PC-9 (cell line): ENCODE measurements around the gene TRIM37. TPM values are rescaled to one million over a fixed set of nuclear protein-coding genes. Genes with fewer than 3 reads are reported as not detected.

Experiments used
- BruUV-seq: library from RNA; stranded (reverse); fragments of 400-500 nt; replicated peaks from 2 replicates; lab custom pipeline; 2021; lab: Mats Ljungman, UMichigan
- CTCF ChIA-PET: fragments of 300-600 bp; sonication (Branson Sonifier 250); formaldehyde crosslinking; loops from one replicate; lab custom pipeline; 2022; ENCODE audit warnings: antibody characterized with exemption; lab: Charles Lee
- POLR2A ChIA-PET: fragments of 300-600 bp; sonication (Branson Sonifier 250); formaldehyde crosslinking; loops from one replicate; lab custom pipeline; 2022; ENCODE audit warnings: antibody characterized with exemption; ENCODE audit not compliant: unreplicated experiment; lab: Charles Lee
- DNase-seq, 2 experiments: peaks; one replicate each; pipeline versions ENCODE4 v3.0.0 to v3.0.0-alpha.2; 2015 to 2022; ENCODE audit warnings: mixed read lengths in 1 of 2
- H2AFZ ChIP-seq: fragments of 200-600 bp; sonication (generic); 2 replicates; pipeline ENCODE4 v1.8.1; 2017; ENCODE audit warnings: antibody characterized with exemption
- H3F3A ChIP-seq: fragments of 200-600 bp; sonication (generic); 2 replicates; pipeline ENCODE4 v1.8.1; 2017; ENCODE audit warnings: antibody characterized with exemption, mild to moderate bottlenecking, low read depth; ENCODE audit not compliant: insufficient read depth
- H3K27ac ChIP-seq: fragments of 200-600 bp; sonication (generic); 2 replicates; pipeline ENCODE4 v1.6.1; 2016; ENCODE audit warnings: mixed run types
- H3K27me3 ChIP-seq: fragments of 200-600 bp; sonication (generic); 2 replicates; pipeline ENCODE4 v1.6.1; 2016; ENCODE audit warnings: low read depth, mixed run types; ENCODE audit not compliant: insufficient read depth
- H3K36me3 ChIP-seq: fragments of 200-600 bp; sonication (generic); 2 replicates; pipeline ENCODE4 v1.6.1; 2016; ENCODE audit warnings: low read depth, mixed run types
- H3K4me1 ChIP-seq: fragments of 200-600 bp; sonication (generic); replicated peaks from 2 replicates; pipeline ENCODE4 v1.6.1; 2016; ENCODE audit warnings: mixed run types; ENCODE audit not compliant: insufficient read depth
- H3K4me2 ChIP-seq: fragments of 200-600 bp; sonication (generic); 2 replicates; pipeline ENCODE4 v1.6.1; 2017; ENCODE audit warnings: mixed run types
- H3K4me3 ChIP-seq: fragments of 200-600 bp; sonication (generic); 2 replicates; pipeline ENCODE4 v1.6.1; 2016; ENCODE audit warnings: mixed run types
- H3K79me2 ChIP-seq: fragments of 200-600 bp; sonication (generic); 2 replicates; pipeline ENCODE4 v1.6.1; 2017; ENCODE audit warnings: low read depth, mixed run types
- H3K9me2 ChIP-seq: fragments of 200-600 bp; sonication (generic); 2 replicates; pipeline ENCODE4 v1.8.1; 2017; ENCODE audit warnings: mild to moderate bottlenecking; ENCODE audit not compliant: insufficient read depth
- H3K9me3 ChIP-seq: fragments of 200-600 bp; sonication (generic); 2 replicates; pipeline ENCODE4 v1.8.1; 2016; ENCODE audit warnings: low read depth; ENCODE audit not compliant: insufficient read depth
- H4K20me1 ChIP-seq: fragments of 200-600 bp; sonication (generic); 2 replicates; pipeline ENCODE4 v1.8.1; 2017; ENCODE audit not compliant: insufficient read depth
- EZH2 ChIP-seq: fragments of 200-600 bp; sonication (generic); IDR thresholded peaks from 2 replicates; pipeline ENCODE4 v1.8.0; 2017; ENCODE audit warnings: antibody characterized with exemption, low read depth
- intact Hi-C: fragments of 100-400 bp; cut with micrococcal nuclease; formaldehyde crosslinking; loops from one replicate; pipeline ENCODE4 v1.10.0; 2022; ENCODE audit not compliant: unreplicated experiment
- total RNA-seq: library from RNA; stranded (reverse); gene quantifications from 2 replicates; pipeline ENCODE4 v1.2.3, GENCODE V29; 2021
- TF ChIP-seq, protein P1 (sequence below): fragments of 200-600 bp; sonication (generic); conservative IDR thresholded peaks from 2 replicates; pipeline ENCODE4 v1.6.1; 2017; ENCODE audit warnings: mixed run types, antibody characterized with exemption, mild to moderate bottlenecking, moderate library complexity

The TRIM37 gene
- total RNA-seq, 1 experiment from 2014 or later = 24.6 TPM

DNA sequence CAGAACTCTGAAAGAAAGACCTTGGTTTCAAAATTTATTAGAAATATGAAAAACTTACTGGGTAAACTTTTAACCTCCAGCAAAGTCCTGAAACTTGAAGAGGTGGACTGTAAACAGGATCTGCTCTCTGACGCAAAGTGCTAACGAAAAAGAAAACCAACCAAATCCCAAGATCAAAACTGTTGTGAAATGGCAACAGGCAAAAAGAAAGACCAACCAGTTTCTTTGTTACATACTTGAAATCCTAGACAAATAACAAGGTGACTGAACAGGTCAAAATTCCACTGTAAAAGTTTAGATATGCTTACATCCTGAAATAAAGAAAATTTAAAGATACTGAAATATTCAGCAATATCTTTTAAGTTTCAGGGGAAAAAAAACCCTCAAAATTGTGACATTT, 44.2 kb downstream of the TRIM37 start:
- TF ChIP-seq EZH2 = no peak
- TF ChIP-seq, protein P1, sequence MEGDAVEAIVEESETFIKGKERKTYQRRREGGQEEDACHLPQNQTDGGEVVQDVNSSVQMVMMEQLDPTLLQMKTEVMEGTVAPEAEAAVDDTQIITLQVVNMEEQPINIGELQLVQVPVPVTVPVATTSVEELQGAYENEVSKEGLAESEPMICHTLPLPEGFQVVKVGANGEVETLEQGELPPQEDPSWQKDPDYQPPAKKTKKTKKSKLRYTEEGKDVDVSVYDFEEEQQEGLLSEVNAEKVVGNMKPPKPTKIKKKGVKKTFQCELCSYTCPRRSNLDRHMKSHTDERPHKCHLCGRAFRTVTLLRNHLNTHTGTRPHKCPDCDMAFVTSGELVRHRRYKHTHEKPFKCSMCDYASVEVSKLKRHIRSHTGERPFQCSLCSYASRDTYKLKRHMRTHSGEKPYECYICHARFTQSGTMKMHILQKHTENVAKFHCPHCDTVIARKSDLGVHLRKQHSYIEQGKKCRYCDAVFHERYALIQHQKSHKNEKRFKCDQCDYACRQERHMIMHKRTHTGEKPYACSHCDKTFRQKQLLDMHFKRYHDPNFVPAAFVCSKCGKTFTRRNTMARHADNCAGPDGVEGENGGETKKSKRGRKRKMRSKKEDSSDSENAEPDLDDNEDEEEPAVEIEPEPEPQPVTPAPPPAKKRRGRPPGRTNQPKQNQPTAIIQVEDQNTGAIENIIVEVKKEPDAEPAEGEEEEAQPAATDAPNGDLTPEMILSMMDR = no peak
- no peaks in the 10 kb centered on the region for H3K79me2 ChIP-seq
- CTCF ChIA-PET = no interaction called here
- no peaks in the 10 kb centered on the region for H3K4me1 ChIP-seq
- no peak overlapping the region for H3K27ac ChIP-seq
- H3K36me3 ChIP-seq = 0 out of 2 replicates have a peak, but pooled peaks cover 9% of the 10 kb centered on the region
- intact Hi-C loops = no loop called here
- POLR2A ChIA-PET = no interaction called here
- no peak overlapping the region for H2AFZ ChIP-seq
- H3K4me2 ChIP-seq = no peak overlapping the region
- no peaks in the 10 kb centered on the region; the same call in 1 of the 2 replicates for H3F3A ChIP-seq
- H3K4me3 ChIP-seq = no peak overlapping the region
- no peaks in the 10 kb centered on the region for H4K20me1 ChIP-seq
- no peaks in the 10 kb centered on the region for H3K9me2 ChIP-seq
- no peaks in the 10 kb centered on the region for H3K9me3 ChIP-seq
- no peaks in the 10 kb centered on the region for H3K27me3 ChIP-seq
- no peak for DNase-seq
- no TSS peak for BruUV-seq

DNA sequence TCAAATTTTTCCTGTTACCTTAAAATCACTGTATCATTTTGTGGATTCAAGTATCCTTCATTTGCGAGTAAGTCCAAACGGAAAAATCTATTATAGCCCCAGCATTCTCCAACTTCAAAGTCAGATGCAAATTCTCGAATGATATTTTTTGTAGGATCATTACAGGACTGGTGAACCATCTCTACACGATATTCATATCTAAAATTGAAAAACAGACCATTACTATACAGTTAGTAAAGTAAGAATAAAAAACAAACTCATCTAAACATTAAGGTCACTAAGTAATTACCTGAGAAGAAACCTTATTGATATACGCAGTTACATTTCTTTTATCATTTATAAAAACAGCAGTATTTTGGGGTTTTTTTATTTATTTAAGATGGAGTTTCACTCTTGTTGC, 49.8 kb downstream of the TRIM37 start:
- no peaks in the 10 kb centered on the region for H3K4me1 ChIP-seq
- H3K27me3 ChIP-seq = no peaks in the 10 kb centered on the region
- H3F3A ChIP-seq = peaks cover 3% of the 10 kb centered on the region; the same call in 1 of the 2 replicates
- H3K27ac ChIP-seq = no peak overlapping the region
- no peaks in the 10 kb centered on the region for H3K79me2 ChIP-seq
- BruUV-seq = no TSS peak
- H2AFZ ChIP-seq = no peak overlapping the region
- no peak for TF ChIP-seq EZH2
- TF ChIP-seq, protein P1 = no peak
- ChIA-PET POLR2A (no interaction called here), CTCF (interaction anchor here (0.6 kb wide), 1 partner anchor 38 kb away, joined by 3 read pairs; no protein-coding TSS in a partner anchor)
- intact Hi-C loops = no loop called here
- H3K4me3 ChIP-seq = no peak overlapping the region
- no peaks in the 10 kb centered on the region for H4K20me1 ChIP-seq
- H3K4me2 ChIP-seq = no peak overlapping the region
- 0 out of 2 replicates have a peak, but pooled peaks cover 6% of the 10 kb centered on the region for H3K36me3 ChIP-seq
- no peaks in the 10 kb centered on the region for H3K9me3 ChIP-seq
- H3K9me2 ChIP-seq = no peaks in the 10 kb centered on the region
- no peak for DNase-seq

DNA sequence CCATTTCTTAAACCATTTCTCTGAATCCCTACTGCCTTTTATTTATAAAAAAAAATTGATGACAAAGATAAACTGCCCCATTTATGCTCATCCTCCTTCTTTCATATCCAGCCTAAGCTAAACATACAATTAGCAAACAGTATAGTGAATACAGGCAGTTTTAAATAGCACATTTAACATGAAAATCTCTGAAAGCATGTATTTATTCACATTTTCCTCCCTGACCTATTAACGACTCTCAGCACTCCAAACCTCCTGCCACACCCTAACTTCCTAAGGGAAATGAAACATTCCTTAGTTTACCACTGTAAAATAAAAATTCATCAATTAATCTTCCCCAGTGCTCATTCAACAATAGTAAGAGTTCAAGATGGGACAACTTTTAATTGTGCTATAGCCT, 56.9 kb downstream of the TRIM37 start:
- intact Hi-C loops = no loop called here

More for the DNA sequence above, 56.9 kb downstream of the TRIM37 start:
- Histone ChIP-seq H2AFZ (no peak overlapping the region), H3K79me2 (no peaks in the 10 kb centered on the region), H3K27ac (no peak overlapping the region), H3K4me1 (no peaks in the 10 kb centered on the region), H4K20me1 (no peaks in the 10 kb centered on the region), H3K36me3 (peaks cover 13% of the 10 kb centered on the region), H3K9me2 (no peaks in the 10 kb centered on the region), H3K9me3 (no peaks in the 10 kb centered on the region), H3K27me3 (no peaks in the 10 kb centered on the region), H3K4me3 (no peak overlapping the region), H3F3A (0 out of 2 replicates have a peak, but pooled peaks cover 3% of the 10 kb centered on the region), H3K4me2 (no peak overlapping the region)
- no peak for DNase-seq
- TF ChIP-seq EZH2 = no peak
- TF ChIP-seq, protein P1 = no peak
- CTCF ChIA-PET = no interaction called here
- no TSS peak for BruUV-seq
- POLR2A ChIA-PET = no interaction called here
